GM12865 (cell line): ENCODE data around the gene LMNTD1.
"Not testable (repeated sequence)": the region's sequence is repeated elsewhere in the genome, so short reads cannot be mapped to it uniquely, and the experiment has no call there.

Experiments
- DNase-seq: peaks from one replicate; pipeline ENCODE4 v3.0.0; 2010; ENCODE audit warnings: low read depth
- H3K4me3 ChIP-seq: 2 replicates; pipeline ENCODE4 v1.5.1; 2011; ENCODE audit warnings: mild to moderate bottlenecking, low read depth, low read length, control low read depth
- CTCF ChIP-seq: IDR thresholded peaks from 2 replicates; pipeline ENCODE4 v1.5.1; 2011; ENCODE audit warnings: low read length, control low read depth, low read depth, inconsistent platforms; ENCODE audit not compliant: insufficient read depth; ENCODE audit errors: missing control alignments

The LMNTD1 gene

GRCh38 chr12:25553098-25553497 is at the start of gene LMNTD1:
LMNTD1 (minus strand) TSS chr12:25553283; CDS start chr12:25552959, 324 bp downstream.
- no peak for DNase-seq
- TF ChIP-seq CTCF: no peak
- H3K4me3 ChIP-seq: no peak within 1 kb of the TSS

- H3K4me3 ChIP-seq: no peak overlapping the region
- no peak for TF ChIP-seq CTCF
- no peak for DNase-seq
These were observed 45.9 kb upstream of the LMNTD1 start for GRCh38 chr12:25598956-25599355.

- DNase-seq: peak; percentile 1
- H3K4me3 ChIP-seq: not testable (repeated sequence)
These were observed 42.4 kb upstream of the LMNTD1 start for GRCh38 chr12:25595496-25595895.

GRCh38 chr12:25594376-25594775 is 41.3 kb upstream of the LMNTD1 start:
- TF ChIP-seq CTCF: no peak
- H3K4me3 ChIP-seq: no peak overlapping the region
- no peak for DNase-seq

- TF ChIP-seq CTCF: no peak
- no peak for DNase-seq
- no peak overlapping the region for H3K4me3 ChIP-seq
These were observed 39.8 kb upstream of the LMNTD1 start for GRCh38 chr12:25592725-25593495.

- no peak for TF ChIP-seq CTCF
- H3K4me3 ChIP-seq: no peak overlapping the region
- DNase-seq: no peak
These were observed 38.1 kb upstream of the LMNTD1 start for GRCh38 chr12:25591144-25591543.

- H3K4me3 ChIP-seq: no peak overlapping the region
- no peak for TF ChIP-seq CTCF
- no peak for DNase-seq
These were observed 37.1 kb upstream of the LMNTD1 start for GRCh38 chr12:25590011-25590721.
